H9 (cell line): ENCODE results near the gene EPHA3. TPM values are rescaled to one million over a fixed set of nuclear protein-coding genes. Genes with fewer than 3 reads are reported as not detected.

Source experiments
- DNase-seq: peaks from one replicate; pipeline ENCODE4 v3.0.0-alpha.2; 2017
- H2AFZ ChIP-seq: one replicate; pipeline ENCODE4 v1.6.1; 2013; ENCODE audit warnings: mild to moderate bottlenecking, low read length, control low read depth, moderate library complexity
- H2AK5ac ChIP-seq: 2 replicates; pipeline ENCODE4 v1.6.1; 2013; ENCODE audit warnings: low read length, control low read depth, mixed read lengths; ENCODE audit not compliant: insufficient read length
- H2BK120ac ChIP-seq: one replicate; pipeline ENCODE4 v1.6.1; 2013; ENCODE audit warnings: low read depth, mild to moderate bottlenecking, low read length, control low read depth, inconsistent platforms; ENCODE audit not compliant: poor library complexity, severe bottlenecking
- H2BK12ac ChIP-seq: 2 replicates; pipeline ENCODE4 v1.6.1; 2013; ENCODE audit warnings: low read length, control low read depth, mixed read lengths, low read depth; ENCODE audit not compliant: insufficient read length
- H2BK15ac ChIP-seq: 2 replicates; pipeline ENCODE4 v1.6.1; 2013; ENCODE audit warnings: low read depth, low read length, control low read depth
- H2BK20ac ChIP-seq: one replicate; pipeline ENCODE4 v1.6.1; 2013; ENCODE audit warnings: low read depth, mild to moderate bottlenecking, low read length, control low read depth, inconsistent platforms; ENCODE audit not compliant: poor library complexity, severe bottlenecking
- H2BK5ac ChIP-seq: 2 replicates; pipeline ENCODE4 v1.6.1; 2013; ENCODE audit warnings: low read length, control low read depth, mixed read lengths; ENCODE audit not compliant: insufficient read length
- H3K14ac ChIP-seq: 2 replicates; pipeline ENCODE4 v1.6.1; 2013; ENCODE audit warnings: low read length, control low read depth; ENCODE audit not compliant: insufficient read depth
- H3K18ac ChIP-seq: 2 replicates; pipeline ENCODE4 v1.6.1; 2013; ENCODE audit warnings: low read depth, mild to moderate bottlenecking, mixed read lengths, low read length, control low read depth; ENCODE audit not compliant: insufficient read length
- H3K23ac ChIP-seq: 2 replicates; pipeline ENCODE4 v1.6.1; 2013; ENCODE audit warnings: low read length, control low read depth, mixed read lengths, low read depth; ENCODE audit not compliant: insufficient read length
- H3K23me2 ChIP-seq: 2 replicates; pipeline ENCODE4 v1.6.1; 2013; ENCODE audit warnings: low read depth, mild to moderate bottlenecking, mixed read lengths, low read length, control low read depth; ENCODE audit not compliant: insufficient read length, poor library complexity, severe bottlenecking
- H3K27ac ChIP-seq: 2 replicates; pipeline ENCODE4 v1.5.1; 2013; ENCODE audit warnings: low read length, control low read depth, mixed read lengths, low read depth; ENCODE audit not compliant: insufficient read length
- H3K27me3 ChIP-seq: 2 replicates; pipeline ENCODE4 v1.6.1; 2013; ENCODE audit warnings: low read length, control low read depth, inconsistent platforms; ENCODE audit not compliant: insufficient read depth
- H3K4ac ChIP-seq: 2 replicates; pipeline ENCODE4 v1.6.1; 2013; ENCODE audit warnings: low read depth, mild to moderate bottlenecking, control low read depth, inconsistent platforms, low read length, moderate library complexity
- H3K4me1 ChIP-seq: 2 replicates; pipeline ENCODE4 v1.6.1; 2013; ENCODE audit warnings: low read length, control low read depth, inconsistent platforms; ENCODE audit not compliant: insufficient read depth
- H3K4me2 ChIP-seq: 2 replicates; pipeline ENCODE4 v1.6.1; 2013; ENCODE audit warnings: low read length, control low read depth, mixed read lengths; ENCODE audit not compliant: insufficient read length, insufficient read depth
- H3K56ac ChIP-seq: 2 replicates; pipeline ENCODE4 v1.6.1; 2013; ENCODE audit warnings: low read depth, mild to moderate bottlenecking, mixed read lengths, low read length, control low read depth; ENCODE audit not compliant: insufficient read length
- H3K79me1 ChIP-seq: 2 replicates; pipeline ENCODE4 v1.6.1; 2013; ENCODE audit warnings: low read depth, mild to moderate bottlenecking, moderate library complexity, low read length, control low read depth, inconsistent platforms; ENCODE audit not compliant: insufficient read depth, poor library complexity, severe bottlenecking
- H3K79me2 ChIP-seq: 2 replicates; pipeline ENCODE4 v1.6.1; 2013; ENCODE audit warnings: low read length, control low read depth, inconsistent platforms; ENCODE audit not compliant: insufficient read depth
- H3K9ac ChIP-seq: 2 replicates; pipeline ENCODE4 v1.6.1; 2013; ENCODE audit warnings: low read length, control low read depth, mixed read lengths; ENCODE audit not compliant: insufficient read length; ENCODE audit errors: extremely low read depth
- H3K9me3 ChIP-seq: one replicate; pipeline ENCODE4 v1.6.1; 2013; ENCODE audit warnings: low read depth, low read length, inconsistent platforms; ENCODE audit not compliant: control insufficient read depth
- H3T11ph ChIP-seq: one replicate; pipeline ENCODE4 v1.6.1; 2013; ENCODE audit warnings: mild to moderate bottlenecking, low read length, control low read depth, inconsistent platforms
- H4K20me1 ChIP-seq: one replicate; pipeline ENCODE4 v1.6.1; 2013; ENCODE audit not compliant: control insufficient read depth, insufficient read length, insufficient read depth
- H4K5ac ChIP-seq: 2 replicates; pipeline ENCODE4 v1.6.1; 2013; ENCODE audit warnings: low read depth, mild to moderate bottlenecking, mixed read lengths, low read length, control low read depth; ENCODE audit not compliant: insufficient read length
- H4K8ac ChIP-seq: replicated peaks from 2 replicates; pipeline ENCODE4 v1.6.1; 2013; ENCODE audit warnings: low read length, control low read depth, mixed read lengths, low read depth; ENCODE audit not compliant: insufficient read length
- H4K91ac ChIP-seq: 2 replicates; pipeline ENCODE4 v1.6.1; 2013; ENCODE audit warnings: low read depth, mild to moderate bottlenecking, moderate library complexity, mixed read lengths, low read length, control low read depth; ENCODE audit not compliant: insufficient read length
- H3K27ac Mint-ChIP-seq, 3 experiments: 2 replicates in 2 of 3; 3 replicates in 1 of 3; pipeline ENCODE4 v1.8.0; 2020 to 2021; ENCODE audit warnings: mixed read lengths in 3 of 3, mild to moderate bottlenecking in 1 of 3, moderate library complexity in 1 of 3
- H3K27me3 Mint-ChIP-seq: 2 replicates; pipeline ENCODE4 v1.8.0; 2021; ENCODE audit warnings: low read depth, mild to moderate bottlenecking, moderate library complexity, mixed read lengths
- H3K36me3 Mint-ChIP-seq, 3 experiments: 2 replicates in 2 of 3; 3 replicates in 1 of 3; pipeline ENCODE4 v1.8.0; 2020 to 2021; ENCODE audit warnings: low read depth in 3 of 3, mixed read lengths in 3 of 3; ENCODE audit not compliant: insufficient read depth in 1 of 3
- H3K4me1 Mint-ChIP-seq, 2 experiments: 2 replicates each; pipeline ENCODE4 v1.8.0; 2020; ENCODE audit warnings: mixed read lengths in 2 of 2
- H3K4me3 Mint-ChIP-seq, 2 experiments: 2 replicates in 1 of 2; 3 replicates in 1 of 2; pipeline ENCODE4 v1.8.0; 2020 to 2021; ENCODE audit warnings: mild to moderate bottlenecking in 2 of 2, mixed read lengths in 2 of 2, moderate library complexity in 1 of 2
- H3K9me3 Mint-ChIP-seq, 2 experiments: 2 replicates in 1 of 2; 3 replicates in 1 of 2; pipeline ENCODE4 v1.8.0; 2020; ENCODE audit warnings: mild to moderate bottlenecking in 2 of 2, mixed read lengths in 2 of 2, moderate library complexity in 1 of 2
- WGBS: extraction: QIAGEN DNeasy Blood & Tissue Kit; methylation state at CpG from one replicate; pipeline ENCODE4 v1.1.7; 2013; ENCODE audit warnings: missing lambda C conversion rate, low lambda C conversion rate, mixed read lengths; ENCODE audit not compliant: insufficient read length; ENCODE audit errors: extremely low coverage; 5-methylcytosine and 5-hydroxymethylcytosine counted together
- total RNA-seq: library from RNA; stranded (reverse); gene quantifications from 2 replicates; pipeline ENCODE4 v1.2.1, GENCODE V29; 2021
- TF ChIP-seq, protein P1 (sequence below): fragments of 200-600 bp; sonication (generic); conservative IDR thresholded peaks from 3 replicates; pipeline ENCODE4 v1.8.0; 2021; ENCODE audit warnings: antibody characterized with exemption, mild to moderate bottlenecking

Gene EPHA3
- total RNA-seq, 1 experiment from 2014 or later = 0.66 TPM

GRCh38 chr3:89411201-89411600 lies 303.8 kb downstream of the EPHA3 start:
- no peaks in the 10 kb centered on the region for H3K9me3 Mint-ChIP-seq
- H3K4me1 ChIP-seq = no peaks in the 10 kb centered on the region; the same call in 1 of the 2 replicates
- no peak overlapping the region for H4K5ac ChIP-seq
- H3K18ac ChIP-seq = no peak overlapping the region
- no peak overlapping the region for H4K8ac ChIP-seq
- no peaks in the 10 kb centered on the region for H3K9me3 ChIP-seq
- no peak overlapping the region for H2BK15ac ChIP-seq
- H3K27me3 Mint-ChIP-seq = no peaks in the 10 kb centered on the region
- H2BK12ac ChIP-seq = no peak overlapping the region
- no peak overlapping the region for H3K23ac ChIP-seq
- peaks cover 22 to 27% of the 10 kb centered on the region in 2 experiments for H3K4me1 Mint-ChIP-seq
- H3K4me2 ChIP-seq = no peak overlapping the region
- no peak overlapping the region for H3K27ac ChIP-seq
- H2BK20ac ChIP-seq = no peak overlapping the region
- no peak overlapping the region for H3K14ac ChIP-seq
- no peaks in the 10 kb centered on the region for H4K20me1 ChIP-seq
- no peak overlapping the region for H3K56ac ChIP-seq
- H3T11ph ChIP-seq = no peak overlapping the region
- H3K27me3 ChIP-seq = no peaks in the 10 kb centered on the region
- H2AFZ ChIP-seq = no peak overlapping the region
- no peaks in the 10 kb centered on the region for H3K23me2 ChIP-seq
- no peaks in the 10 kb centered on the region for H3K79me1 ChIP-seq
- H3K4me3 Mint-ChIP-seq = no peak overlapping the region
- no peak overlapping the region for H3K4ac ChIP-seq
- H2BK120ac ChIP-seq = no peak overlapping the region
- WGBS = 100% methylated on average over 1 of the region's 3 CpGs
- no peaks in the 10 kb centered on the region for H3K36me3 Mint-ChIP-seq
- H3K27ac Mint-ChIP-seq = no peak overlapping the region
- no peak overlapping the region for H3K9ac ChIP-seq
- no peak overlapping the region for H2AK5ac ChIP-seq
- no peaks in the 10 kb centered on the region for H3K79me2 ChIP-seq
- H4K91ac ChIP-seq = no peak overlapping the region
- DNase-seq = no peak
- TF ChIP-seq, protein P1, sequence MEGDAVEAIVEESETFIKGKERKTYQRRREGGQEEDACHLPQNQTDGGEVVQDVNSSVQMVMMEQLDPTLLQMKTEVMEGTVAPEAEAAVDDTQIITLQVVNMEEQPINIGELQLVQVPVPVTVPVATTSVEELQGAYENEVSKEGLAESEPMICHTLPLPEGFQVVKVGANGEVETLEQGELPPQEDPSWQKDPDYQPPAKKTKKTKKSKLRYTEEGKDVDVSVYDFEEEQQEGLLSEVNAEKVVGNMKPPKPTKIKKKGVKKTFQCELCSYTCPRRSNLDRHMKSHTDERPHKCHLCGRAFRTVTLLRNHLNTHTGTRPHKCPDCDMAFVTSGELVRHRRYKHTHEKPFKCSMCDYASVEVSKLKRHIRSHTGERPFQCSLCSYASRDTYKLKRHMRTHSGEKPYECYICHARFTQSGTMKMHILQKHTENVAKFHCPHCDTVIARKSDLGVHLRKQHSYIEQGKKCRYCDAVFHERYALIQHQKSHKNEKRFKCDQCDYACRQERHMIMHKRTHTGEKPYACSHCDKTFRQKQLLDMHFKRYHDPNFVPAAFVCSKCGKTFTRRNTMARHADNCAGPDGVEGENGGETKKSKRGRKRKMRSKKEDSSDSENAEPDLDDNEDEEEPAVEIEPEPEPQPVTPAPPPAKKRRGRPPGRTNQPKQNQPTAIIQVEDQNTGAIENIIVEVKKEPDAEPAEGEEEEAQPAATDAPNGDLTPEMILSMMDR = no peak
- H2BK5ac ChIP-seq = no peak overlapping the region
